Measurements from ENCODE around the gene LRRC8B. TPM values are rescaled to one million over a fixed set of nuclear protein-coding genes. Genes with fewer than 3 reads are reported as not detected.

LRRC8B gene
- total RNA-seq, 1 donor from 2014 or later, result 19.1 TPM

DNA sequence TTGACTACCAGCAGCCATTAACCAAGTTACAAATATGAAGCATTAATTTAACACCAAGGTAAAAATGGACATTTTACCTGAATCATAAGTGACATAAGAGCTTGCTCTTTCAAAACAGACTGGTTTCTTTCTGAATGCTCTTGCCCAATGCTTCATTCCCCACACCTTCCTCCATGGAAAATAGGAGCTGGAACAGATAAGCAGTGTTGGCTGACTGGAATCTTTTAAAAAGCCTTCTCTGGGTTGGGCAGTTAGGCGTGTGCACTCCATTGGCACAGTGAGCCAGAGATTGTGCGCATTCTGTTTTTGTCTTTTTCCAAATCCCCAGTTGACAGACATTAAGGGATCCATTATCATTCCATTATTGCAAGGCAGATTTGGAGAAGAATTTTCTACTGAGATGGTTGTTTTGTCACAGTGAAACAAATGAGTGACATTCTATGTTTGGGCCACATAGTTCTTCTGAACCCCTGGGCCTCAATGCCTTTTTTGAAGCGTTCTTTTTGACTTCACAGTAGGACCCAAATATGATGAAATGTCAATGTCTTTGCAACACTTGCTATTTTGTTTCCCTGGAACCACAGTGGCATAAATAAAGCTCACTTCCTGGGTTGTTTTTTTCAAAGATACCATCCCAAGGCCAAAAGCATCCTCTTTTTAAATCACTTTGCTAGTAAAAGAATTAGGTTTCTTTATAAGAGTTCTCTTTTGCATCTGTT is 32.3 kb downstream of the LRRC8B start:
- CTCF ChIA-PET, result no interaction called here
- POLR2A ChIA-PET, result interaction anchor here (1.3 kb wide), 1 partner anchor 33 kb away, joined by 4 read pairs; the partner anchor contains the start of gene LRRC8B
- intact Hi-C loops (cut with micrococcal nuclease), result no loop called here

DNA sequence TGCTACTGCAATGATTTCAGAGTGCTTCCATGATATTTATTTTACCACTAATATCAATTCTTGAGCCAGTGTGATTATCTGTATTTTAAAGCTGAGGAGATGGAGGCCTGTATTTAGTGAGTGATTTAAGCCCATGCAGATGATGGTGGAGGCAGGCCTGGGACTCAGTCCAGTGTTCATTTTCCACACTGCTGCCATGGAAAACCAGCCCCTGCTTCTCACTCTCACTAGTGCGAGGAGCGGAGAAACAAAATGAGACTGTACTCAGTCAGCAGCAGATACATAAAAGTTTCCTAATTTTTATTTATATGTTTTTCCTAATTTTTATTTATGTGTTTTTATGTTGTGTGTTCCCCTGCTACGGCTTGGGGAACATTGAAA is 32.8 kb downstream of the LRRC8B start:
- H3K4me1 Mint-ChIP-seq, result peaks cover 33% of the 10 kb centered on the region

More for the DNA sequence above, 32.3 kb downstream of the LRRC8B start:
- Mint-ChIP-seq H3K4me3 (no peak overlapping the region), H3K36me3 (ENCODE audit: low read depth) (peaks cover 19% of the 10 kb centered on the region), H3K27me3 (no peaks in the 10 kb centered on the region), H3K9me3 (no peaks in the 10 kb centered on the region), H3K4me1 (peaks cover 37% of the 10 kb centered on the region), H3K27ac (no peak overlapping the region)
- TF ChIP-seq, protein P1, sequence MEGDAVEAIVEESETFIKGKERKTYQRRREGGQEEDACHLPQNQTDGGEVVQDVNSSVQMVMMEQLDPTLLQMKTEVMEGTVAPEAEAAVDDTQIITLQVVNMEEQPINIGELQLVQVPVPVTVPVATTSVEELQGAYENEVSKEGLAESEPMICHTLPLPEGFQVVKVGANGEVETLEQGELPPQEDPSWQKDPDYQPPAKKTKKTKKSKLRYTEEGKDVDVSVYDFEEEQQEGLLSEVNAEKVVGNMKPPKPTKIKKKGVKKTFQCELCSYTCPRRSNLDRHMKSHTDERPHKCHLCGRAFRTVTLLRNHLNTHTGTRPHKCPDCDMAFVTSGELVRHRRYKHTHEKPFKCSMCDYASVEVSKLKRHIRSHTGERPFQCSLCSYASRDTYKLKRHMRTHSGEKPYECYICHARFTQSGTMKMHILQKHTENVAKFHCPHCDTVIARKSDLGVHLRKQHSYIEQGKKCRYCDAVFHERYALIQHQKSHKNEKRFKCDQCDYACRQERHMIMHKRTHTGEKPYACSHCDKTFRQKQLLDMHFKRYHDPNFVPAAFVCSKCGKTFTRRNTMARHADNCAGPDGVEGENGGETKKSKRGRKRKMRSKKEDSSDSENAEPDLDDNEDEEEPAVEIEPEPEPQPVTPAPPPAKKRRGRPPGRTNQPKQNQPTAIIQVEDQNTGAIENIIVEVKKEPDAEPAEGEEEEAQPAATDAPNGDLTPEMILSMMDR (IDR thresholded peaks at IDR 0.05), result no peak
- ATAC-seq (ENCODE audit: low read depth), result no peak
- no peak for DNase-seq

DNA sequence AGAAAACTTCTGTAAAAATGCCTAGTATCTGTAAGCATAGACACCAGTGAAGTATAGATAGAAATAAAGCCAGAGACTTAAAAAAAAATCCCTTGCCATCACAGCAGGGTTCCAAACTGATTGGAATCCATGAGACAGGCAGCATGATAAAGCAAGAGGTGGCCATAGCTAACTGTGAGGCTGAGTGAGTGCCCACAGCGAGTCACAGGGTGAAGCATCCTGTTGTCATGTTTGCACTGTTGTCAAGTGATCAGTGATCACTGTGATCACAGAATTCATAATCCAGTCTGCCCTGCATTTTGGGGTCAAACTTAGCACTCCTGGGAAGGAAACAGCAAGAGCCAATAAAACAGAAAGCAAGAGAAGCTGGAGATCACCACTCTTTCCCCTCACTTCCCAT is 33.3 kb downstream of the LRRC8B start:
- intact Hi-C loops (cut with micrococcal nuclease), result no loop called here
- ChIA-PET POLR2A (interaction anchor here (1.3 kb wide), 1 partner anchor 34 kb away, joined by 4 read pairs; the partner anchor contains the start of gene LRRC8B), CTCF (no interaction called here)
- Mint-ChIP-seq H3K27me3 (no peaks in the 10 kb centered on the region), H3K4me1 (peaks cover 28% of the 10 kb centered on the region), H3K36me3 (ENCODE audit: low read depth) (peaks cover 17% of the 10 kb centered on the region), H3K4me3 (no peak overlapping the region), H3K27ac (no peak overlapping the region), H3K9me3 (no peaks in the 10 kb centered on the region)
- ATAC-seq (ENCODE audit: low read depth) (no peak), DNase-seq (no peak)
- TF ChIP-seq, protein P1 (IDR thresholded peaks at IDR 0.05), result no peak

More for the DNA sequence above, 32.8 kb downstream of the LRRC8B start:
- TF ChIP-seq, protein P1 (IDR thresholded peaks at IDR 0.05), result no peak
- Mint-ChIP-seq H3K36me3 (ENCODE audit: low read depth) (peaks cover 19% of the 10 kb centered on the region), H3K4me3 (no peak overlapping the region), H3K27me3 (no peaks in the 10 kb centered on the region), H3K9me3 (no peaks in the 10 kb centered on the region), H3K27ac (no peak overlapping the region)
- no peak for ATAC-seq (ENCODE audit: low read depth)
- DNase-seq, result no peak
- POLR2A ChIA-PET, result interaction anchor here (1.3 kb wide), 1 partner anchor 33 kb away, joined by 4 read pairs; the partner anchor contains the start of gene LRRC8B
- intact Hi-C loops (cut with micrococcal nuclease), result no loop called here
- CTCF ChIA-PET, result no interaction called here

GRCh38 chr1:89563957-89564604 is 39.5 kb downstream of the LRRC8B start:
- TF ChIP-seq, protein P1 (IDR thresholded peaks at IDR 0.05), result no peak
- H3K9me3 Mint-ChIP-seq, result no peaks in the 10 kb centered on the region
- intact Hi-C loops (cut with micrococcal nuclease), result no loop called here
- ATAC-seq (ENCODE audit: low read depth) (no peak), DNase-seq (no peak)
- no peak overlapping the region for H3K4me3 Mint-ChIP-seq
- peaks cover 4% of the 10 kb centered on the region for H3K36me3 Mint-ChIP-seq (ENCODE audit: low read depth)
- H3K4me1 Mint-ChIP-seq, result peaks cover 12% of the 10 kb centered on the region
- POLR2A ChIA-PET, result no interaction called here
- CTCF ChIA-PET, result interaction anchor here (1.0 kb wide), 1 partner anchor 83 kb away, joined by 3 read pairs; no protein-coding TSS in a partner anchor
- no peaks in the 10 kb centered on the region for H3K27me3 Mint-ChIP-seq
- no peak overlapping the region for H3K27ac Mint-ChIP-seq

DNA sequence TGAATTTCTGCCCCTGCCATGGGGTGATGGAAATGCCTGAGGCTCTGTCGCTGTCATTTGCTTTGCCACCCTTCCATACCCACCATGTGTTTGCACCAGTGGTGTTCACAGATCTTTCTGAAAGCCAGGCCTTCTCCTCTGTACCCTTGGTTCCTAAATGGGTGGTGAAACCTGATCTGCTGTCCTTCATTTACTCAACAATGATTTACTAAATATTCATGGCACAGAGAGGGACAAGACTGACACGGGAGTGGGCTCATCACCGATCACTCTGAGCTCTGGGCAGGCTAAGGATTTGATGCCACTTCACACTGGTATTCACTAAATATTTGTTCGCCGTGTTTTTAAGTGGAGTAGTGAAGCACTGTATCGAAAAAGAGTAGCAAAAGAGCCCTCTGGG is 40.9 kb downstream of the LRRC8B start:
- intact Hi-C loops (cut with micrococcal nuclease), result loop anchor here (5.0 kb wide), 1 partner anchor 38 kb away; no protein-coding TSS in a partner anchor

More for the DNA sequence above, 40.9 kb downstream of the LRRC8B start:
- Mint-ChIP-seq H3K9me3 (no peaks in the 10 kb centered on the region), H3K27ac (no peak overlapping the region), H3K4me3 (no peak overlapping the region), H3K36me3 (ENCODE audit: low read depth) (peaks cover 15% of the 10 kb centered on the region), H3K4me1 (peaks cover 19% of the 10 kb centered on the region), H3K27me3 (no peaks in the 10 kb centered on the region)
- TF ChIP-seq, protein P1 (IDR thresholded peaks at IDR 0.05), result no peak
- ATAC-seq (ENCODE audit: low read depth) (no peak), DNase-seq (no peak)
- ChIA-PET CTCF (no interaction called here), POLR2A (no interaction called here)

Measured in activated B cell treated with CpG ODN at 0.5 μM for 24 hours (primary cell).